Neutrophil (primary cell): Measurements from ENCODE around the gene TUG1.

Experiments
- H3K27ac ChIP-seq: fragments of 200-600 bp; sonication (generic); 2 replicates; pipeline ENCODE4 v1.5.1; 2016; ENCODE audit warnings: mild to moderate bottlenecking, moderate library complexity
- H3K27me3 ChIP-seq: fragments of 200-600 bp; sonication (generic); 2 replicates; pipeline ENCODE4 v1.6.0; 2016; ENCODE audit warnings: mild to moderate bottlenecking
- H3K36me3 ChIP-seq: fragments of 200-600 bp; sonication (generic); 2 replicates; pipeline ENCODE4 v1.5.1; 2017
- H3K4me1 ChIP-seq, 2 experiments: fragments of 200-600 bp in 1 of 2; sonication (generic) in 1 of 2; 1 replicate in 1 of 2; 2 replicates in 1 of 2; pipeline versions ENCODE4 v1.5.1 to v1.6.1; 2013 to 2016; ENCODE audit warnings: low read depth in 1 of 2, low read length in 1 of 2, mild to moderate bottlenecking in 1 of 2, moderate library complexity in 1 of 2; ENCODE audit not compliant: control insufficient read depth in 1 of 2, insufficient read depth in 1 of 2
- H3K4me3 ChIP-seq, 2 experiments: fragments of 200-600 bp in 1 of 2; sonication (generic) in 1 of 2; 1 replicate in 1 of 2; 2 replicates in 1 of 2; pipeline ENCODE4 v1.5.1; 2013 to 2016; ENCODE audit warnings: low read depth in 1 of 2, low read length in 1 of 2, mild to moderate bottlenecking in 1 of 2, moderate library complexity in 1 of 2
- H3K9me3 ChIP-seq: fragments of 200-600 bp; sonication (generic); 2 replicates; pipeline ENCODE4 v1.5.1; 2016
- TF ChIP-seq, protein P1 (sequence below): fragments of 200-600 bp; sonication (generic); IDR thresholded peaks from 2 replicates; pipeline ENCODE4 v1.5.1; 2016; ENCODE audit warnings: antibody characterized with exemption

Gene TUG1

DNA sequence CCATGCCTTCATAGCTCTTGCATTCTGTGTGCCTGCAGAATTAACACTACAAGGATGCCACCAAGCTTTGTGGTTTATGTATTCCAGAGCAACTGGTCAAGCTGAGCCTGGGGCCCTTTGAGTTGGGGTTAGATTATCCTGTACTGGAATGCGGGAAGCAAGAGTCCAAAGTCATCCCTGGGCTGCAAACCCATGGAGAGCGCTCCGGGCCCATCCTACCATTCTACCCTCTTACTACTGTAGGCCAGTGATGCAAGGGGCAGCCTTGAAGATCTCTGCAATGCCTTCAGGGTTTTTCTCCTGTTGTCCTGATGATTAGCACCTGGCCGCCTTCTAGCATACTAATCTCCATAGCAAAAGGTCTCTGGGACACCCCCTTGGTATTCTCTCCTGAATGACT, 51.3 kb downstream of the TUG1 start:
- TF ChIP-seq, protein P1, sequence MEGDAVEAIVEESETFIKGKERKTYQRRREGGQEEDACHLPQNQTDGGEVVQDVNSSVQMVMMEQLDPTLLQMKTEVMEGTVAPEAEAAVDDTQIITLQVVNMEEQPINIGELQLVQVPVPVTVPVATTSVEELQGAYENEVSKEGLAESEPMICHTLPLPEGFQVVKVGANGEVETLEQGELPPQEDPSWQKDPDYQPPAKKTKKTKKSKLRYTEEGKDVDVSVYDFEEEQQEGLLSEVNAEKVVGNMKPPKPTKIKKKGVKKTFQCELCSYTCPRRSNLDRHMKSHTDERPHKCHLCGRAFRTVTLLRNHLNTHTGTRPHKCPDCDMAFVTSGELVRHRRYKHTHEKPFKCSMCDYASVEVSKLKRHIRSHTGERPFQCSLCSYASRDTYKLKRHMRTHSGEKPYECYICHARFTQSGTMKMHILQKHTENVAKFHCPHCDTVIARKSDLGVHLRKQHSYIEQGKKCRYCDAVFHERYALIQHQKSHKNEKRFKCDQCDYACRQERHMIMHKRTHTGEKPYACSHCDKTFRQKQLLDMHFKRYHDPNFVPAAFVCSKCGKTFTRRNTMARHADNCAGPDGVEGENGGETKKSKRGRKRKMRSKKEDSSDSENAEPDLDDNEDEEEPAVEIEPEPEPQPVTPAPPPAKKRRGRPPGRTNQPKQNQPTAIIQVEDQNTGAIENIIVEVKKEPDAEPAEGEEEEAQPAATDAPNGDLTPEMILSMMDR = no peak
- Histone ChIP-seq H3K4me1 (no peaks in the 10 kb centered on the region), H3K27me3 (peaks cover 1% of the 10 kb centered on the region), H3K4me3 (no peak overlapping the region), H3K27ac (no peak overlapping the region), H3K36me3 (no peaks in the 10 kb centered on the region), H3K9me3 (no peaks in the 10 kb centered on the region)

DNA sequence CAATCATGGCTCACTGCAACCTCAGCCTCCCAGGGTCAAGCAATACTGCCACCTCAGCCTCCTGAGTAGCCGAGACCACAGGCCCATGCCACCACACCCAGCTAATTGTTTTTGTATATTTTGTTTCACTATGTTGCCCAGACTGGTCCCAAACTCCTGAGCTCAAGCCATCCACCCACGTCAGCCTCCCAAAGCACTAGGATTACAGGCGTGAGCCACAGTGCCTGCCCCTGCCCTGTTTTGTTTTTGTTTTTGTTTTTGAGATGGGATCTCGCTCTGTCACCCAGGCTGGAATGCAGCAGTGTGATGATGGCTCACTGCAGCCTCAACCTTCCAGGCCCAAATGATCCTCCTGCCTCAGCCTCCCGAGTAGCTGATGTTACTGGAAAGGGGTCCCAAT, 53.5 kb downstream of the TUG1 start:
- Histone ChIP-seq H3K9me3 (no peaks in the 10 kb centered on the region), H3K36me3 (no peaks in the 10 kb centered on the region), H3K27ac (no peak overlapping the region), H3K4me3 (no peak overlapping the region), H3K27me3 (no peaks in the 10 kb centered on the region), H3K4me1 (no peaks in the 10 kb centered on the region)
- TF ChIP-seq, protein P1 = no peak
